ENCODE measurements around the gene FXYD4.

GRCh38 chr10:43421519-43421918 lies 50.1 kb downstream of the FXYD4 start:
- no peak for TF ChIP-seq CTCF (IDR thresholded peaks at IDR 0.05)
- no peak for TF ChIP-seq POLR2A (IDR thresholded peaks at IDR 0.05)
- TF ChIP-seq EP300 (IDR thresholded peaks at IDR 0.05) = no peak
- TF ChIP-seq POLR2AphosphoS5 (IDR thresholded peaks at IDR 0.05) = no peak

Data from sigmoid colon (tissue), 4 donors.